HG02870 (cell line): ENCODE results near the gene NIPBL.
A peak's percentile ranks its signal among the peaks of the same experiment; 100 is the strongest.
"Not testable (repeated sequence)": the region's sequence is repeated elsewhere in the genome, so short reads cannot be mapped to it uniquely, and the experiment has no call there.

Experiments
- ATAC-seq: cut with Tn5 transposase; IDR thresholded peaks from one replicate; pipeline ENCODE4 v1.9.1; 2021; ENCODE audit warnings: mild to moderate bottlenecking, moderate library complexity; ENCODE audit not compliant: unreplicated experiment

Gene NIPBL

GRCh38 chr5:36876299-36876964, at the start of gene NIPBL:
Gene NIPBL, plus strand, starts transcription at chr5:36876769. Its CDS starts 76,928 bp downstream, at chr5:36953697.
- ATAC-seq = peak; percentile 56

GRCh38 chr5:36832274-36832673, 44.3 kb upstream of the NIPBL start:
- no peak for ATAC-seq

GRCh38 chr5:36836831-36837230, 39.7 kb upstream of the NIPBL start:
- no peak for ATAC-seq

- no peak for ATAC-seq
These were observed 36.8 kb upstream of the NIPBL start for GRCh38 chr5:36839489-36840476.

GRCh38 chr5:36841677-36842076, 34.9 kb upstream of the NIPBL start:
- no peak for ATAC-seq

- no peak for ATAC-seq
These were observed 34.5 kb upstream of the NIPBL start for GRCh38 chr5:36842087-36842486.

GRCh38 chr5:36844305-36844704, 32.3 kb upstream of the NIPBL start:
- no peak for ATAC-seq

- ATAC-seq = not testable (repeated sequence)
These were observed 28.0 kb upstream of the NIPBL start for GRCh38 chr5:36848545-36848944.

- ATAC-seq = not testable (repeated sequence)
These were observed 23.7 kb upstream of the NIPBL start for GRCh38 chr5:36852903-36853302.

- ATAC-seq = no peak
These were observed 22.0 kb upstream of the NIPBL start for GRCh38 chr5:36854402-36855140.

GRCh38 chr5:36855141-36855495, 21.5 kb upstream of the NIPBL start:
- ATAC-seq = no peak

- ATAC-seq = no peak
These were observed 14.7 kb upstream of the NIPBL start for GRCh38 chr5:36861871-36862270.

- peak; percentile 79 for ATAC-seq
These were observed 6.0 kb upstream of the NIPBL start for GRCh38 chr5:36870399-36871040.

- ATAC-seq = no peak
These were observed 2.1 kb upstream of the NIPBL start for GRCh38 chr5:36874465-36874864.

- no peak for ATAC-seq
These were observed 1.3 kb upstream of the NIPBL start for GRCh38 chr5:36875051-36875789.

- peak; percentile 53 for ATAC-seq
These were observed 725 bp upstream of the NIPBL start for GRCh38 chr5:36875790-36876298.

- ATAC-seq = peak; percentile 21
These were observed 547 bp downstream of the NIPBL start for GRCh38 chr5:36876965-36877666.

- no peak for ATAC-seq
These were observed 1.3 kb downstream of the NIPBL start for GRCh38 chr5:36877667-36878391.
